CD4-positive, alpha-beta T cell (primary cell): ENCODE results near the gene PGLYRP4. TPM values are rescaled to one million over a fixed set of nuclear protein-coding genes. Genes with fewer than 3 reads are reported as not detected.

ENCODE experiments used
- ATAC-seq: fragments of 200-7000 bp; cut with Tn5 transposase; one replicate; pipeline ENCODE4 v1.10.0; 2022; ENCODE audit warnings: mild to moderate bottlenecking; ENCODE audit not compliant: poor library complexity
- CTCF ChIA-PET: fragments of 350-600 bp; sonication (Branson Sonifier 250); formaldehyde crosslinking; loops from one replicate; lab custom pipeline; 2021; ENCODE audit warnings: antibody characterized with exemption, inconsistent platforms; lab: Charles Lee
- POLR2A ChIA-PET: fragments of 350-600 bp; sonication (Branson Sonifier 250); formaldehyde crosslinking; loops from one replicate; lab custom pipeline; 2021; ENCODE audit warnings: antibody characterized with exemption, inconsistent platforms; lab: Charles Lee
- DNase-seq, 14 experiments: peaks; one replicate each; pipeline ENCODE4 v3.0.0-alpha.2; 2013 to 2020; ENCODE audit warnings: mixed read lengths in 2 of 14
- H3K27ac ChIP-seq, 2 donors: one replicate each; pipeline versions ENCODE4 v1.5.1 to v1.7.0; 2013; ENCODE audit warnings: low read length in 2 of 2, low read depth in 1 of 2, mild to moderate bottlenecking in 1 of 2
- H3K27me3 ChIP-seq, 2 experiments: 1 replicate in 1 of 2; 2 replicates in 1 of 2; pipeline versions ENCODE4 v1.6.1 to v1.7.0; 2013; ENCODE audit warnings: low read length in 2 of 2, control low read depth in 1 of 2, mild to moderate bottlenecking in 1 of 2, moderate library complexity in 1 of 2; ENCODE audit not compliant: insufficient read depth in 2 of 2, control insufficient read depth in 1 of 2
- H3K36me3 ChIP-seq: one replicate; pipeline ENCODE4 v1.6.1; 2013; ENCODE audit warnings: low read length, control low read depth; ENCODE audit not compliant: insufficient read depth
- H3K4me1 ChIP-seq: one replicate; pipeline ENCODE4 v1.6.1; 2013; ENCODE audit warnings: low read length, control low read depth; ENCODE audit not compliant: insufficient read depth
- H3K4me3 ChIP-seq: one replicate; pipeline ENCODE4 v1.5.1; 2013; ENCODE audit warnings: mild to moderate bottlenecking, low read length, moderate library complexity
- H3K9me3 ChIP-seq, 2 experiments: 1 replicate in 1 of 2; 2 replicates in 1 of 2; pipeline versions ENCODE4 v1.6.1 to v1.7.0; 2013; ENCODE audit warnings: low read length in 2 of 2, mild to moderate bottlenecking in 2 of 2, control low read depth in 1 of 2, moderate library complexity in 1 of 2; ENCODE audit not compliant: control insufficient read depth in 1 of 2, insufficient read depth in 1 of 2
- H3K27ac Mint-ChIP-seq: one replicate; pipeline ENCODE4 v1.8.0; 2020; ENCODE audit warnings: mixed read lengths
- H3K27me3 Mint-ChIP-seq: one replicate; pipeline ENCODE4 v1.8.0; 2021; ENCODE audit warnings: mixed read lengths
- H3K36me3 Mint-ChIP-seq: one replicate; pipeline ENCODE4 v1.8.0; 2021; ENCODE audit warnings: low read depth, mixed read lengths
- H3K4me1 Mint-ChIP-seq: one replicate; pipeline ENCODE4 v1.8.0; 2021; ENCODE audit warnings: low read depth, mixed read lengths
- H3K4me3 Mint-ChIP-seq: one replicate; pipeline ENCODE4 v1.8.0; 2020; ENCODE audit warnings: mild to moderate bottlenecking, mixed read lengths
- H3K9me3 Mint-ChIP-seq: one replicate; pipeline ENCODE4 v1.8.0; 2020; ENCODE audit warnings: mixed read lengths
- intact Hi-C, 2 experiments: fragments of 100-400 bp; cut with DNase I in 1 of 2; cut with micrococcal nuclease in 1 of 2; formaldehyde crosslinking; loops; one replicate each; pipeline versions ENCODE4 v1.15.1 to v1.9.0; 2023 to 2025; cut with DNase I, micrococcal nuclease
- total RNA-seq, 174 experiments: library from RNA in 2 of 174; stranded (reverse) in 2 of 174; gene quantifications; one replicate each; pipeline ENCODE4 v1.2.3 and lab custom pipeline; 2021 to 2026
- TF ChIP-seq, protein P1 (sequence below): fragments of 200-600 bp; IDR thresholded peaks from one replicate; pipeline ENCODE4 v1.8.0; 2022; ENCODE audit warnings: antibody characterized with exemption, mild to moderate bottlenecking

Gene PGLYRP4
- total RNA-seq, 2 experiments from 2014 or later, result not detected

GRCh38 chr1:153343811-153344717 is 4.6 kb downstream of the PGLYRP4 start:
- H3K27me3 ChIP-seq, result peaks cover 0 to 9% of the 10 kb centered on the region in 2 experiments
- intact Hi-C loops, result no loop called here
- H3K4me3 ChIP-seq, result no peak overlapping the region
- CTCF ChIA-PET, result no interaction called here
- no peaks in the 10 kb centered on the region for H3K36me3 ChIP-seq
- TF ChIP-seq, protein P1, sequence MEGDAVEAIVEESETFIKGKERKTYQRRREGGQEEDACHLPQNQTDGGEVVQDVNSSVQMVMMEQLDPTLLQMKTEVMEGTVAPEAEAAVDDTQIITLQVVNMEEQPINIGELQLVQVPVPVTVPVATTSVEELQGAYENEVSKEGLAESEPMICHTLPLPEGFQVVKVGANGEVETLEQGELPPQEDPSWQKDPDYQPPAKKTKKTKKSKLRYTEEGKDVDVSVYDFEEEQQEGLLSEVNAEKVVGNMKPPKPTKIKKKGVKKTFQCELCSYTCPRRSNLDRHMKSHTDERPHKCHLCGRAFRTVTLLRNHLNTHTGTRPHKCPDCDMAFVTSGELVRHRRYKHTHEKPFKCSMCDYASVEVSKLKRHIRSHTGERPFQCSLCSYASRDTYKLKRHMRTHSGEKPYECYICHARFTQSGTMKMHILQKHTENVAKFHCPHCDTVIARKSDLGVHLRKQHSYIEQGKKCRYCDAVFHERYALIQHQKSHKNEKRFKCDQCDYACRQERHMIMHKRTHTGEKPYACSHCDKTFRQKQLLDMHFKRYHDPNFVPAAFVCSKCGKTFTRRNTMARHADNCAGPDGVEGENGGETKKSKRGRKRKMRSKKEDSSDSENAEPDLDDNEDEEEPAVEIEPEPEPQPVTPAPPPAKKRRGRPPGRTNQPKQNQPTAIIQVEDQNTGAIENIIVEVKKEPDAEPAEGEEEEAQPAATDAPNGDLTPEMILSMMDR, result no peak
- H3K9me3 ChIP-seq, result no peaks in the 10 kb centered on the region
- no peak for ATAC-seq
- H3K4me3 Mint-ChIP-seq, result no peak overlapping the region
- H3K27ac Mint-ChIP-seq, result no peak overlapping the region
- peaks cover 66% of the 10 kb centered on the region for H3K4me1 Mint-ChIP-seq
- no peaks in the 10 kb centered on the region for H3K9me3 Mint-ChIP-seq
- H3K27ac ChIP-seq, result no peak overlapping the region
- peaks cover 33% of the 10 kb centered on the region for H3K4me1 ChIP-seq
- H3K27me3 Mint-ChIP-seq, result peaks cover 22% of the 10 kb centered on the region
- H3K36me3 Mint-ChIP-seq, result no peaks in the 10 kb centered on the region
- POLR2A ChIA-PET, result no interaction called here
- DNase-seq, result no peak

DNA sequence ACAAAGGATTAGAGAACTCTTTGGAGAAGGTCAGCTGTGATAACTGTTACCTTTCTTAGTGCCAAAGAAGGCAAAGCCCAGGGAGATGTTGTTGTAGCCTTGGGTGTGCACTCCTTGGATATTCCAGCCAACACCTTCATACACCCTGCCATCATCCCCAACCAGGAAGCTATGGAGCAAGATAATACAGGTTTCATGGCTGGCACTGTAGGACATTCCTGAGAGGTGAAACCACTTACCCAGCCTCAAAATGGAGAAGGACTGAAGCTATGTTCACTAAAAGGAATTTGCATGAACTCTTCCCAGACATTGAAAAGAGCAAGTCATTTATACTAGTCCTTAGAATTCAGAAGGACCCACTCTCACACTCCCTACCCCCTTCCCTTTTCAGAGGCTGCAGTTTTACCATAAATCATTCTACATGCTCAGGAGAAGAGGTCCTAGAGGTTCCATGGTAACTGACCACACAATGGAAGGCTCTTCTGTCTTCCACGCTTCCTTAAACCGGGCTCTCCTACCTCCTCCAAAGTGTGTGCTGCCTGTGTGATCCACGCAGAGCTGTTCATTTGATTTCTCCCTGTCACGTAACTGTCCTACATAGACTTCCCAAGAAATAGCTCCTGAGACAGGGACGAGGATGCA is 5.5 kb downstream of the PGLYRP4 start:
- no peaks in the 10 kb centered on the region for H3K36me3 ChIP-seq
- no peak overlapping the region for H3K4me3 ChIP-seq
- H3K9me3 Mint-ChIP-seq, result no peaks in the 10 kb centered on the region
- no peak overlapping the region for H3K27ac Mint-ChIP-seq
- H3K36me3 Mint-ChIP-seq, result no peaks in the 10 kb centered on the region
- H3K9me3 ChIP-seq, result no peaks in the 10 kb centered on the region
- TF ChIP-seq, protein P1, result no peak
- peaks cover 0 to 9% of the 10 kb centered on the region in 2 experiments for H3K27me3 ChIP-seq
- H3K27me3 Mint-ChIP-seq, result peaks cover 18% of the 10 kb centered on the region
- intact Hi-C loops, result no loop called here
- H3K4me3 Mint-ChIP-seq, result no peak overlapping the region
- DNase-seq, result no peak
- H3K27ac ChIP-seq, result no peak overlapping the region
- CTCF ChIA-PET, result interaction anchor here (1.4 kb wide), 1 partner anchor 9 kb away, joined by 5 read pairs; no protein-coding TSS in a partner anchor
- peaks cover 33% of the 10 kb centered on the region for H3K4me1 ChIP-seq
- POLR2A ChIA-PET, result interaction anchor here (1.2 kb wide), 1 partner anchor 14 kb away, joined by 3 read pairs; the partner anchor contains the start of gene S100A9
- peaks cover 75% of the 10 kb centered on the region for H3K4me1 Mint-ChIP-seq
- ATAC-seq, result no peak

- Histone ChIP-seq H3K36me3 (no peaks in the 10 kb centered on the region), H3K4me3 (no peak overlapping the region), H3K27ac (no peak overlapping the region), H3K4me1 (peaks cover 33% of the 10 kb centered on the region), H3K9me3 (no peaks in the 10 kb centered on the region), H3K27me3 (peaks cover 0 to 9% of the 10 kb centered on the region in 2 experiments)
- peaks cover 14% of the 10 kb centered on the region for H3K27me3 Mint-ChIP-seq
- CTCF ChIA-PET, result interaction anchor here (1.4 kb wide), 1 partner anchor 10 kb away, joined by 5 read pairs; no protein-coding TSS in a partner anchor
- TF ChIP-seq, protein P1, result no peak
- H3K4me1 Mint-ChIP-seq, result peaks cover 85% of the 10 kb centered on the region
- DNase-seq (no peak), ATAC-seq (no peak)
- H3K9me3 Mint-ChIP-seq, result no peaks in the 10 kb centered on the region
- intact Hi-C loops, result no loop called here
- no peak overlapping the region for H3K4me3 Mint-ChIP-seq
- H3K27ac Mint-ChIP-seq, result no peak overlapping the region
- no peaks in the 10 kb centered on the region for H3K36me3 Mint-ChIP-seq
- POLR2A ChIA-PET, result interaction anchor here (1.2 kb wide), 1 partner anchor 15 kb away, joined by 3 read pairs; the partner anchor contains the start of gene S100A9
Measured at GRCh38 chr1:153342178-153342577, 6.5 kb downstream of the PGLYRP4 start.
